Karpas-422 (cell line): ENCODE results near the gene BLZF1. TPM values are rescaled to one million over a fixed set of nuclear protein-coding genes. Genes with fewer than 3 reads are reported as not detected.
"Not testable (repeated sequence)": the region's sequence is repeated elsewhere in the genome, so short reads cannot be mapped to it uniquely, and the experiment has no call there.

Experiments used
- DNase-seq: peaks from one replicate; pipeline ENCODE4 v3.0.0-alpha.2; 2015
- H2AFZ ChIP-seq: fragments of 200-600 bp; sonication (generic); 2 replicates; pipeline ENCODE4 v1.6.1; 2014; ENCODE audit warnings: antibody characterized with exemption, low read length, mixed read lengths
- H3K27ac ChIP-seq: fragments of 200-600 bp; sonication (generic); 2 replicates; pipeline ENCODE4 v1.5.1; 2014; ENCODE audit warnings: mild to moderate bottlenecking, low read length, moderate library complexity
- H3K27me3 ChIP-seq: fragments of 200-600 bp; sonication (generic); 2 replicates; pipeline ENCODE4 v1.6.1; 2014; ENCODE audit warnings: low read length, mixed read lengths
- H3K36me3 ChIP-seq: fragments of 200-600 bp; sonication (generic); 2 replicates; pipeline ENCODE4 v1.6.1; 2014; ENCODE audit warnings: low read length, mixed read lengths; ENCODE audit not compliant: insufficient read depth
- H3K4me1 ChIP-seq: fragments of 200-600 bp; sonication (generic); 2 replicates; pipeline ENCODE4 v1.6.1; 2014; ENCODE audit warnings: mild to moderate bottlenecking, low read length, mixed read lengths
- H3K4me2 ChIP-seq: fragments of 200-600 bp; sonication (generic); 2 replicates; pipeline ENCODE4 v1.6.1; 2014; ENCODE audit warnings: low read length, low read depth, mild to moderate bottlenecking; ENCODE audit not compliant: poor library complexity, severe bottlenecking
- H3K4me3 ChIP-seq: fragments of 200-600 bp; sonication (generic); 2 replicates; pipeline ENCODE4 v1.5.1; 2014; ENCODE audit warnings: mild to moderate bottlenecking, antibody characterized with exemption, low read length, mixed read lengths
- H3K79me2 ChIP-seq: fragments of 200-600 bp; sonication (generic); 2 replicates; pipeline ENCODE4 v1.6.1; 2014; ENCODE audit warnings: mild to moderate bottlenecking, low read length, mixed read lengths
- H3K9ac ChIP-seq: fragments of 200-600 bp; sonication (generic); 2 replicates; pipeline ENCODE4 v1.6.0; 2014; ENCODE audit warnings: low read length
- H3K9me2 ChIP-seq: fragments of 200-600 bp; sonication (generic), shearing (Covaris generic); replicated peaks from 2 replicates; pipeline ENCODE4 v1.6.0; 2014; ENCODE audit warnings: mild to moderate bottlenecking, low read length, moderate library complexity; ENCODE audit not compliant: insufficient read depth
- H3K9me3 ChIP-seq: fragments of 300-700, 200-600 bp; sonication (generic); 2 replicates; pipeline ENCODE4 v1.6.1; 2014; ENCODE audit warnings: low read length, mixed read lengths
- H4K20me1 ChIP-seq: fragments of 200-600 bp; sonication (generic); 2 replicates; pipeline ENCODE4 v1.6.1; 2014; ENCODE audit warnings: mild to moderate bottlenecking, antibody characterized with exemption, low read length, low read depth; ENCODE audit not compliant: insufficient read depth
- total RNA-seq: library from RNA; depleted of rRNA; stranded (reverse); fragments of >200 nt; shearing (Covaris generic); gene quantifications from 2 replicates; pipeline ENCODE4 v1.2.3, GENCODE V29; 2014; ENCODE audit warnings: low replicate concordance

Gene BLZF1
- total RNA-seq, 1 experiment from 2014 or later = 23.4 TPM

GRCh38 chr1:169342096-169342495, 25.9 kb upstream of the BLZF1 start:
- H3K36me3 ChIP-seq, H3K27me3 ChIP-seq, H2AFZ ChIP-seq, H3K4me2 ChIP-seq, H3K9me3 ChIP-seq, H3K4me3 ChIP-seq, H3K79me2 ChIP-seq, H3K9me2 ChIP-seq, H4K20me1 ChIP-seq, DNase-seq, H3K27ac ChIP-seq, H3K9ac ChIP-seq, H3K4me1 ChIP-seq: not testable (repeated sequence)

GRCh38 chr1:169345511-169345910, 22.5 kb upstream of the BLZF1 start:
- no peak overlapping the region for H3K4me3 ChIP-seq
- no peak overlapping the region for H3K4me2 ChIP-seq
- H3K36me3 ChIP-seq = no peaks in the 10 kb centered on the region
- no peaks in the 10 kb centered on the region for H3K27me3 ChIP-seq
- no peaks in the 10 kb centered on the region for H3K79me2 ChIP-seq
- no peak overlapping the region for H2AFZ ChIP-seq
- no peaks in the 10 kb centered on the region for H3K9me2 ChIP-seq
- no peak overlapping the region for H3K9ac ChIP-seq
- H3K4me1 ChIP-seq = peaks cover 19% of the 10 kb centered on the region
- H3K9me3 ChIP-seq = no peaks in the 10 kb centered on the region
- H3K27ac ChIP-seq = no peak overlapping the region
- H4K20me1 ChIP-seq = 0 out of 2 replicates have a peak, but pooled peaks cover 9% of the 10 kb centered on the region
- DNase-seq = no peak

- Histone ChIP-seq H3K9me2 (no peaks in the 10 kb centered on the region), H2AFZ (no peak overlapping the region), H4K20me1 (0 out of 2 replicates have a peak, but pooled peaks cover 9% of the 10 kb centered on the region), H3K36me3 (no peaks in the 10 kb centered on the region), H3K79me2 (no peaks in the 10 kb centered on the region), H3K4me2 (no peak overlapping the region), H3K4me1 (peaks cover 14% of the 10 kb centered on the region), H3K4me3 (no peak overlapping the region), H3K9ac (no peak overlapping the region), H3K27me3 (no peaks in the 10 kb centered on the region), H3K9me3 (no peaks in the 10 kb centered on the region), H3K27ac (no peak overlapping the region)
- DNase-seq = no peak
Measured at GRCh38 chr1:169346036-169346589, 21.9 kb upstream of the BLZF1 start.

- H3K9me2 ChIP-seq = no peaks in the 10 kb centered on the region
- no peaks in the 10 kb centered on the region for H3K27me3 ChIP-seq
- H2AFZ ChIP-seq = no peak overlapping the region
- H4K20me1 ChIP-seq = 0 out of 2 replicates have a peak, but pooled peaks cover 9% of the 10 kb centered on the region
- no peak overlapping the region for H3K9ac ChIP-seq
- peak; percentile 70 for DNase-seq
- peaks cover 13% of the 10 kb centered on the region for H3K4me1 ChIP-seq
- H3K36me3 ChIP-seq = no peaks in the 10 kb centered on the region
- no peak overlapping the region for H3K27ac ChIP-seq
- no peak overlapping the region for H3K4me3 ChIP-seq
- no peaks in the 10 kb centered on the region for H3K79me2 ChIP-seq
- no peaks in the 10 kb centered on the region for H3K9me3 ChIP-seq
- H3K4me2 ChIP-seq = peak overlapping the region; percentile 47
Measured at GRCh38 chr1:169347688-169348382, 20.2 kb upstream of the BLZF1 start.

- peaks cover 13% of the 10 kb centered on the region for H3K4me1 ChIP-seq
- H2AFZ ChIP-seq = no peak overlapping the region
- no peak overlapping the region for H3K27ac ChIP-seq
- peak; percentile 84 for DNase-seq
- H3K9ac ChIP-seq = no peak overlapping the region
- H3K4me2 ChIP-seq = peak overlapping the region; percentile 47
- no peaks in the 10 kb centered on the region for H3K36me3 ChIP-seq
- no peaks in the 10 kb centered on the region for H3K9me3 ChIP-seq
- H4K20me1 ChIP-seq = 0 out of 2 replicates have a peak, but pooled peaks cover 9% of the 10 kb centered on the region
- H3K79me2 ChIP-seq = no peaks in the 10 kb centered on the region
- H3K9me2 ChIP-seq = no peaks in the 10 kb centered on the region
- no peak overlapping the region for H3K4me3 ChIP-seq
- no peaks in the 10 kb centered on the region for H3K27me3 ChIP-seq
Measured at GRCh38 chr1:169348383-169349036, 19.5 kb upstream of the BLZF1 start.

- Histone ChIP-seq H3K27me3 (no peaks in the 10 kb centered on the region), H4K20me1 (no peaks in the 10 kb centered on the region), H3K27ac (no peak overlapping the region), H3K79me2 (0 out of 2 replicates have a peak, but pooled peaks cover 2% of the 10 kb centered on the region), H3K4me2 (no peak overlapping the region), H3K9me2 (no peaks in the 10 kb centered on the region), H3K9me3 (0 out of 2 replicates have a peak, but pooled peaks cover 3% of the 10 kb centered on the region), H2AFZ (no peak overlapping the region), H3K36me3 (no peaks in the 10 kb centered on the region), H3K4me1 (no peaks in the 10 kb centered on the region), H3K9ac (no peak overlapping the region), H3K4me3 (no peak overlapping the region)
- DNase-seq = no peak
Measured at GRCh38 chr1:169360415-169360814, 7.6 kb upstream of the BLZF1 start.

GRCh38 chr1:169361281-169361680, 6.7 kb upstream of the BLZF1 start:
- DNase-seq = no peak
- H3K4me3 ChIP-seq = no peak overlapping the region
- no peaks in the 10 kb centered on the region for H3K27me3 ChIP-seq
- H4K20me1 ChIP-seq = no peaks in the 10 kb centered on the region
- H3K79me2 ChIP-seq = 0 out of 2 replicates have a peak, but pooled peaks cover 2% of the 10 kb centered on the region
- H2AFZ ChIP-seq = no peak overlapping the region
- no peak overlapping the region for H3K27ac ChIP-seq
- H3K9me3 ChIP-seq = 0 out of 2 replicates have a peak, but pooled peaks cover 3% of the 10 kb centered on the region
- no peaks in the 10 kb centered on the region; the same call in 1 of the 2 replicates for H3K4me1 ChIP-seq
- no peaks in the 10 kb centered on the region for H3K9me2 ChIP-seq
- H3K36me3 ChIP-seq = no peaks in the 10 kb centered on the region
- no peak overlapping the region for H3K9ac ChIP-seq
- H3K4me2 ChIP-seq = no peak overlapping the region

- H3K4me3 ChIP-seq = no peak overlapping the region
- H4K20me1 ChIP-seq = no peaks in the 10 kb centered on the region
- no peaks in the 10 kb centered on the region for H3K27me3 ChIP-seq
- H3K9ac ChIP-seq = no peak overlapping the region
- no peaks in the 10 kb centered on the region for H3K9me2 ChIP-seq
- peaks cover 3% of the 10 kb centered on the region; the same call in 1 of the 2 replicates for H3K79me2 ChIP-seq
- DNase-seq = no peak
- no peak overlapping the region for H3K27ac ChIP-seq
- H3K4me1 ChIP-seq = peaks cover 9% of the 10 kb centered on the region
- H3K9me3 ChIP-seq = 0 out of 2 replicates have a peak, but pooled peaks cover 3% of the 10 kb centered on the region
- no peaks in the 10 kb centered on the region for H3K36me3 ChIP-seq
- H3K4me2 ChIP-seq = no peak overlapping the region
- no peak overlapping the region for H2AFZ ChIP-seq
Measured at GRCh38 chr1:169363046-169363730, 4.8 kb upstream of the BLZF1 start.
